LNCaP clone FGC (cell line): ENCODE results near the gene OMP.
A peak's percentile ranks its signal among the peaks of the same experiment; 100 is the strongest.

Experiments
- DNase-seq: peaks from one replicate; pipeline ENCODE4 v3.0.0-alpha.2; 2011; ENCODE audit warnings: low read depth
- H3K4me3 ChIP-seq: 2 replicates; pipeline ENCODE4 v1.5.1; 2011; ENCODE audit warnings: mild to moderate bottlenecking, low read depth, low read length, control low read depth
- CTCF ChIP-seq: IDR thresholded peaks from 2 replicates; pipeline ENCODE4 v1.5.1; 2012; ENCODE audit warnings: mild to moderate bottlenecking; ENCODE audit not compliant: control insufficient read depth, insufficient read depth; ENCODE audit errors: extremely low read depth

The OMP gene

DNA sequence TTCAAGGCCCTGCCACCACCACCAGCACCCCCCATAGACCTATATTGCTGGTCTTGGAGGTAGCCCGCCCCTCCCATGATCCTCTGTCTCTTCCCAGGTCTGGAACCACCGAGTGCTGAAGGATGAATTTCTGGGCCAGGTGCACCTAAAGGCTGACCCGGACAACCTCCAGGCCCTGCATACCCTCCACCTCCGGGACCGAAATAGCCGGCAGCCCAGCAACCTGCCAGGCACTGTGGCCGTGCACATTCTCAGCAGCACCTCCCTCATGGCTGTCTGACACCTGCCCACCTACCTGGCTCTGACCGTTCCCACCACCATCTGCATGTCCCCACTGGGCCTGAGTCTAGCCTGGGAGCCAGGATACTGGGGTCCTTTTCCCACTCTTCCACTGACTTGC is 21.0 kb downstream of the OMP start:
- H3K4me3 ChIP-seq: no peak overlapping the region
- no peak for TF ChIP-seq CTCF

DNA sequence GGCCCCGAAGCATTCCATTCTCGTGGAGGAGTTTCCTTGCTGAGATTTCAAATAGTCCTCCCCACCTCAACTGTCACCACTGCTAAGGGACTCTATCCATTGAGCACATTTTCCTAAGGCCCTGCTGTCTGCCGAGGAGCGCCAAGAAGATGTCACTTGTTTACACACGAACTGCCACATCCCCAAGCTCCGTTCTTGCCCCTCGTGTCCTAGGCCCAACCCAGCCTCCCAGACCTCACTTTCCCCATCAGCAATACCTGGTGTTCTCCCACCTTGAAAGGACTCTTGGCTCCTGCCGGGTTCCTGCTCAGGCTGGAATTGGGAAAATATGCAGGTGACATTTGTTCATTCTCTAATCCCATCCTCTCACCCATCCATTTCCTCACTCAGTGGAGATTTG is 21.4 kb downstream of the OMP start:
- no peak overlapping the region for H3K4me3 ChIP-seq
- no peak for TF ChIP-seq CTCF
- no peak for DNase-seq

More for the DNA sequence above, 21.0 kb downstream of the OMP start:
- no peak for DNase-seq

- DNase-seq: no peak
- no peak overlapping the region for H3K4me3 ChIP-seq
- TF ChIP-seq CTCF: no peak
Measured at GRCh38 chr11:77124488-77124887, 21.8 kb downstream of the OMP start.

DNA sequence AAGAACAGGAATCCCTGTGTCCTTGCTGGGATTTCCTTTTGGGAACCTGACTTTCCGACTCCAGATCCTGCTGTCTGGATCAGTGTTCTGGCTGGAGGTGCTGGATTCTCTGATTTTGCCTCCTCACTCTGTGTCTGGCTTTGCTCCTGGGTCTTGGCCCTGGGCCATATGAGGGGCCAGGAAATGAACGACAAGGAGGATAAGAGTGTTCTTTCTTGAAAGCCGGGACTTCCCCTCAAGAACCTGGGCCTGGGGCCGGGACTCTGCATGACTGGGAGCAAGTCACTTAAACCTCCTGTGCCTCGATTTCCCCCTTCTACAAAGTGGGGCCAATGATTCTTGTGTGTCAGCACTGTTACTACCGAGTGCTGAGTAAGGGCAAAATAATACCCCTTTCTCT is 22.6 kb downstream of the OMP start:
- no peak for DNase-seq
- no peak for TF ChIP-seq CTCF
- H3K4me3 ChIP-seq: no peak overlapping the region

GRCh38 chr11:77125695-77126094 is 23.1 kb downstream of the OMP start:
- TF ChIP-seq CTCF: no peak
- no peak for DNase-seq
- no peak overlapping the region for H3K4me3 ChIP-seq

DNA sequence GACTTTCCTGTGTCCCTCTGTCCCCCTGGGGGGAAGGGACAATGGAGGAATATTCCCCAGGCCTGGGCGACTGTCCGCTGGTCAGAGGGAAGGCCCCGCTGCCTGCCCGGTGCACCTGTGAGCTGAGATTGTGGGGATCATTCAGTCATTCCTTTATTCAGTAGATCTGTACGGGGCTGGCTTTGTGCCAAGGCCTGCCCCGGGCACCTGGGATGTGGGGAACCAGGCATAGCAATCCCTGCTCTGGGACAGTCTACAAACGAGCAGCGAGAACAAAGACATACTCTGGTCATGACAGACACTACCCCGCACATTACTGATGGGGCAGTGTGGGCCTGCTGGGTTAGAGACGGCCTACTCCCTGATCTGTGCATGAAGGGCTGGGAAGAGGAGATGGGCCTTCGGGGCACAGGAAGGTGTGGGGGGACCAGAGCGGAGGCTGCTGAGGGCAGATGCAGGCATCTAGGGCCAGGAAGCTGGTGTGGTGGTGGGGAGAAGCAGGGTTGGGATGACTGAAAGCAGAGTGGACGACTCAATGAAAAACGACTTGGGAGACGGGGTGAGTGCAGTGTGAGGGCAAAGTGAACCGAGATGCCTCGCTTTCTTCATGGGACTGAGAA is 23.6 kb downstream of the OMP start:
- H3K4me3 ChIP-seq: no peak overlapping the region
- TF ChIP-seq CTCF: no peak
- DNase-seq: no peak

DNA sequence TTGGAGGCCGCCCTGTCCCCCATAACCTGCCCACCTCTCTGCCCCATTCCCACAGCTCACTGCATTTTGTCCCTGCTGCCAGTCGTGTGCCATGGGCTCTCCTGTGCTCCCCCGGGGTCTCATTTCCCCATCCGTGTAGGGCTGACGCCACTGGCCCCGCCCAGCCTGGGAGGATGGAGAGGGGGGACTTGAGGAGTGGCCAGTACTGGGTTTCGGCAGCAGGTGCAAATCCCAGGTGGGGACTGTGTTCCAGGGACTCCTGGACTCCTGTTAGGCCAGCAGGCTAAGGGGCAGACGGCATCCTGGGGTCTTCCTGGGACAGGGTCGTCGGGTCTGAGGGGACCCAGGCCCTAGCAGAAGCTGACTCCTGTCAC is 24.2 kb downstream of the OMP start:
- no peak for TF ChIP-seq CTCF
- no peak for DNase-seq
- H3K4me3 ChIP-seq: peak overlapping the region; percentile 37
